Stomach (tissue), 9 donors: ENCODE measurements around the gene ARHGAP15. TPM values are rescaled to one million over a fixed set of nuclear protein-coding genes. Genes with fewer than 3 reads are reported as not detected.

ENCODE experiments used
- DNase-seq, 2 donors: peaks; one replicate each; pipeline versions ENCODE4 v3.0.0 to v3.0.0-alpha.2; 2013 to 2019
- H3K27ac ChIP-seq, 5 donors: fragments of 200-600 bp in 4 of 5; sonication (generic) in 4 of 5; one replicate each; pipeline ENCODE4 v1.5.1; 2013 to 2019; ENCODE audit warnings: mild to moderate bottlenecking in 1 of 5, moderate library complexity in 1 of 5
- H3K27me3 ChIP-seq, 3 donors: fragments of 200-600 bp; sonication (generic); one replicate each; pipeline ENCODE4 v1.5.1; 2017 to 2019; ENCODE audit warnings: mixed run types in 1 of 3
- H3K36me3 ChIP-seq, 4 donors: fragments of 200-600 bp; sonication (generic); 1 replicate in 3 of 4; 2 replicates in 1 of 4; pipeline ENCODE4 v1.5.1; 2016 to 2019
- H3K4me1 ChIP-seq, 4 donors: fragments of 200-600 bp; sonication (generic); one replicate each; pipeline ENCODE4 v1.5.1; 2016 to 2019
- H3K4me3 ChIP-seq, 4 donors: fragments of 200-600 bp; sonication (generic) in 3 of 4; one replicate each; pipeline ENCODE4 v1.5.1; 2016 to 2019; ENCODE audit warnings: mild to moderate bottlenecking in 1 of 4
- H3K9me3 ChIP-seq, 4 donors: fragments of 200-600 bp; sonication (generic); one replicate each; pipeline ENCODE4 v1.5.1; 2016 to 2019
- EP300 ChIP-seq: sonication (generic); formaldehyde crosslinking; IDR thresholded peaks from one replicate; pipeline ENCODE4 v1.6.1; 2017; ENCODE audit warnings: antibody characterized with exemption
- POLR2A ChIP-seq, 4 donors: fragments of 450-650 bp; IDR thresholded peaks; one replicate each; pipeline ENCODE4 v1.6.1; 2016; ENCODE audit warnings: antibody characterized with exemption in 4 of 4, control low read depth in 2 of 4, mild to moderate bottlenecking in 1 of 4, moderate library complexity in 1 of 4
- POLR2AphosphoS5 ChIP-seq, 3 donors: sonication (generic); formaldehyde crosslinking; IDR thresholded peaks; one replicate each; pipeline ENCODE4 v1.6.1; 2016; ENCODE audit warnings: antibody characterized with exemption in 3 of 3
- WGBS, 5 donors: extraction: QIAGEN DNeasy Blood & Tissue Kit in 3 of 5; methylation state at CpG; one replicate each; pipeline versions ENCODE4 v1.1.5 to v1.1.7; 2013 to 2018; 5-methylcytosine and 5-hydroxymethylcytosine counted together
- intact Hi-C: fragments of 100-400 bp; cut with DNase I; formaldehyde crosslinking; loops from one replicate; pipeline ENCODE4 v1.15.1; 2023; ENCODE audit warnings: low total_unique reads
- polyA plus RNA-seq, 3 donors: library from polyadenylated mRNA; stranded (reverse); fragments of 200-250 nt; gene quantifications; one replicate each; pipeline ENCODE4 v1.2.3, GENCODE V29; 2013
- total RNA-seq, 5 donors: library from RNA; depleted of rRNA; stranded (reverse); fragments of >200 nt; gene quantifications; one replicate each; pipeline versions ENCODE4 v1.1.0 to v1.2.3, GENCODE V29; 2014 to 2016
- TF ChIP-seq, protein P1 (sequence below), 7 experiments: fragments of 450-650 bp in 4 of 7; fragments of 200-600 bp in 3 of 7; sonication (generic) in 3 of 7; IDR thresholded peaks; one replicate each; pipeline ENCODE4 v1.5.1; 2016 to 2019; ENCODE audit warnings: antibody characterized with exemption in 7 of 7, control low read depth in 2 of 7, mild to moderate bottlenecking in 1 of 7
- donor health status: healthy with polysubstance abuse.
- donor health status: Bipolar disorder and iron deficiency.
- donor health status: healthy.

Gene ARHGAP15
- total and polyA plus RNA-seq, 8 donors = 1.8 to 66.3 (median 6.8) TPM; not detected in 1

DNA sequence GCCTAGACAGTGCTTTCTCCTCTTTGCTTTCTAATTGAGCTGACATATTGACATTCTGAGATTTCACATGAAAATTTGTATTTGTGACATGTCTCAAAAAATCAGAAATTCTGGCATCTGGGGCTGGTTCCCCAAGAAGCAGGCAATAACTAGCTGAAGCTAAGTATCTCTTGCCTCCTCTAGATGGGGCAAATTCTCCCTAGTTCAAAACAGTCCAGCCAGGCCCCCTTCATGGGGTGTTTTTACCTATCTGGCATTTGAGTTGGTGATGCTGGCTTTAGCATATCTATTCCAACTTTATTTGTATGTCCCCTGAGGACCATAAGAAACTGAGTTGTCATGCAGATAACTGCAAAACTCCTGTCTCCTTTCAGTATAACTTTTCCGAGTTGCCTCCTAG is 39.9 kb downstream of the ARHGAP15 start:
- DNase-seq = no peak
- Histone ChIP-seq H3K27me3 (no peaks in the 10 kb centered on the region), H3K4me1 (peaks cover 0 to 5% (median 0%) of the 10 kb centered on the region in 4 donors), H3K4me3 (no peak overlapping the region), H3K27ac (no peak overlapping the region), H3K36me3 (no peaks in the 10 kb centered on the region), H3K9me3 (no peaks in the 10 kb centered on the region)
- TF ChIP-seq, protein P1, sequence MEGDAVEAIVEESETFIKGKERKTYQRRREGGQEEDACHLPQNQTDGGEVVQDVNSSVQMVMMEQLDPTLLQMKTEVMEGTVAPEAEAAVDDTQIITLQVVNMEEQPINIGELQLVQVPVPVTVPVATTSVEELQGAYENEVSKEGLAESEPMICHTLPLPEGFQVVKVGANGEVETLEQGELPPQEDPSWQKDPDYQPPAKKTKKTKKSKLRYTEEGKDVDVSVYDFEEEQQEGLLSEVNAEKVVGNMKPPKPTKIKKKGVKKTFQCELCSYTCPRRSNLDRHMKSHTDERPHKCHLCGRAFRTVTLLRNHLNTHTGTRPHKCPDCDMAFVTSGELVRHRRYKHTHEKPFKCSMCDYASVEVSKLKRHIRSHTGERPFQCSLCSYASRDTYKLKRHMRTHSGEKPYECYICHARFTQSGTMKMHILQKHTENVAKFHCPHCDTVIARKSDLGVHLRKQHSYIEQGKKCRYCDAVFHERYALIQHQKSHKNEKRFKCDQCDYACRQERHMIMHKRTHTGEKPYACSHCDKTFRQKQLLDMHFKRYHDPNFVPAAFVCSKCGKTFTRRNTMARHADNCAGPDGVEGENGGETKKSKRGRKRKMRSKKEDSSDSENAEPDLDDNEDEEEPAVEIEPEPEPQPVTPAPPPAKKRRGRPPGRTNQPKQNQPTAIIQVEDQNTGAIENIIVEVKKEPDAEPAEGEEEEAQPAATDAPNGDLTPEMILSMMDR (IDR thresholded peaks at IDR 0.05) = no peak
- no peak for TF ChIP-seq POLR2A (IDR thresholded peaks at IDR 0.05)
- no peak for TF ChIP-seq POLR2AphosphoS5 (IDR thresholded peaks at IDR 0.05)
- TF ChIP-seq EP300 = no peak
- intact Hi-C loops = loop anchor here (10.0 kb wide), 1 partner anchor 86 kb away; no protein-coding TSS in a partner anchor
- 88 to 100% (median 94%) methylated on average over 1 of the region's 1 CpG for WGBS, 5 donors

- Histone ChIP-seq H3K36me3 (no peaks in the 10 kb centered on the region), H3K4me1 (peaks cover 0 to 5% (median 0%) of the 10 kb centered on the region in 4 donors), H3K4me3 (no peak overlapping the region), H3K9me3 (no peaks in the 10 kb centered on the region), H3K27me3 (no peaks in the 10 kb centered on the region), H3K27ac (no peak overlapping the region)
- intact Hi-C loops = no loop called here
- WGBS, 5 donors = 48 to 62% (median 54%) methylated on average over 2 of the region's 2 CpGs
- DNase-seq = peak in 1 of 2 donors; percentile 23
- TF ChIP-seq POLR2A (IDR thresholded peaks at IDR 0.05) (no peak), POLR2AphosphoS5 (IDR thresholded peaks at IDR 0.05) (no peak), EP300 (no peak)
- TF ChIP-seq, protein P1 (IDR thresholded peaks at IDR 0.05) = no peak
Observed at GRCh38 chr2:143171817-143172216, 42.6 kb downstream of the ARHGAP15 start.

DNA sequence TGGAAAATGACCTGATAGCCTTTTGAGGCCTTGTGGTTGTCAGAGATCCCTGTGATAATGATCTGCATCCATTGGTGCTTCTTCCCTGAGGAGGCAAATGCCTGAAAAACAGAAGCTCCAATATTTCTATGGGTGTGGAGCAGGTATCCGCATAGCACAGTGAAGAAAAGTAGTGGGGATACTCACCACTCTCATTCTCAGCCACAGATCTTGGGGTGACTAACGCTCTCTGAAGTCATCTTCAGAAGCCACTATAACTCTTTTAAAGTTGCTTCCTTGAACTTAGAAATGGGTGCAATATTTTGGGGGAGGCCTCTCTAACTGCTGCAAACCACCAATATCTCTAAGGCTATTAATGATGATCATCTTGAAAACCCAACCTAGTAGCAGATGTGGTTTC is 46.2 kb downstream of the ARHGAP15 start:
- TF ChIP-seq, protein P1 (IDR thresholded peaks at IDR 0.05) = no peak
- 89 to 94% (median 94%) methylated on average over 2 of the region's 2 CpGs for WGBS, 5 donors
- Histone ChIP-seq H3K9me3 (peaks cover 0 to 2% (median under 1%) of the 10 kb centered on the region in 4 donors), H3K4me1 (no peaks in the 10 kb centered on the region), H3K27ac (no peak overlapping the region), H3K27me3 (no peaks in the 10 kb centered on the region), H3K36me3 (no peaks in the 10 kb centered on the region), H3K4me3 (no peak overlapping the region)
- DNase-seq = no peak
- intact Hi-C loops = no loop called here

DNA sequence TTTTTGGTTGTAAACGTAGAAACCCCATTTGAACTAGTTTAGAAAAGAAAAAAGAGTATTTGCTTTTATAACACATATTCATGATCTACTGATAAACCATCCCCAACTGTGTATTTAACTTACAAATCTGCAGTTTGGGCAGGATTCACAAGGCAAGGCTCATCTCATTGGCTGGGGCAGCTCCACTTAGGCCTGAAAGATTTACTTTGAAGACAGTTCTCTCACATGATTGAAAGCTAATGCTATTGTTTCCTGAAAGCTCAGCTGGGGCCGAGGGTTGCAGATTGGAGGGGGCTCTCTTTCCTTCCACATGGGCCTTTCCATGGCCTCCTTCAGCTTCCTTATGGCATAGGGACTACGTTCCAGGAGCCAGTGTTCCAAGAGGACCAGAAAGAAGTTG is 47.4 kb downstream of the ARHGAP15 start:
- WGBS, 5 donors = 50 to 61% (median 54%) methylated on average over 3 of the region's 3 CpGs
- H3K9me3 ChIP-seq = peaks cover 0 to 13% (median 9%) of the 10 kb centered on the region in 4 donors
- intact Hi-C loops = no loop called here
- no peak overlapping the region for H3K4me3 ChIP-seq
- H3K4me1 ChIP-seq = no peaks in the 10 kb centered on the region
- H3K27ac ChIP-seq = peak overlapping the region in 2 of 5 donors; percentile 45 to 46
- no peaks in the 10 kb centered on the region for H3K27me3 ChIP-seq
- H3K36me3 ChIP-seq = no peaks in the 10 kb centered on the region
- no peak for TF ChIP-seq POLR2A (IDR thresholded peaks at IDR 0.05)
- no peak for TF ChIP-seq POLR2AphosphoS5 (IDR thresholded peaks at IDR 0.05)
- TF ChIP-seq, protein P1 (IDR thresholded peaks at IDR 0.05) = no peak
- TF ChIP-seq EP300 = no peak
- peak in 1 of 2 donors; percentile 3 for DNase-seq
